H1 (cell line): ENCODE data around the gene NECTIN2. TPM values are rescaled to one million over a fixed set of nuclear protein-coding genes. Genes with fewer than 3 reads are reported as not detected.

Source experiments
- RNF2 ChIP-seq: fragments of 200-900, 300-1000 bp; sonication (generic); IDR thresholded peaks from 2 replicates; pipeline ENCODE4 v1.7.1; 2016; ENCODE audit warnings: borderline replicate concordance, low read depth, mild to moderate bottlenecking, antibody characterized with exemption, low read length; ENCODE audit not compliant: poor library complexity, severe bottlenecking; ENCODE audit errors: missing control alignments
- SP4 ChIP-seq: IDR thresholded peaks from 2 replicates; pipeline ENCODE4 v1.6.1; 2012; ENCODE audit warnings: low read length, inconsistent platforms
- polyA plus RNA-seq, 7 experiments: library from polyadenylated mRNA; depleted of rRNA in 3 of 7; stranded (reverse) in 5 of 7; unstranded in 2 of 7; fragments of >200 nt in 5 of 7; fragments of 200-250 nt in 2 of 7; gene quantifications; 1 replicate in 5 of 7; 2 replicates in 1 of 7; 4 replicates in 1 of 7; pipeline versions ENCODE4 v1.2.1 to v1.2.3, GENCODE V29; 2011 to 2013; ENCODE audit warnings: missing spikeins in 2 of 7, mixed read lengths in 2 of 7
- total RNA-seq: library from RNA; stranded (reverse); fragmentation: NEBNext Ultra II Directional; extraction: Animal tissue kit (Norgen Biotek cat#: 25700); gene quantifications from 2 replicates; pipeline ENCODE4 v1.2.1, GENCODE V29; 2021

NECTIN2 gene
- total and polyA plus RNA-seq, 2 of the 8 experiments (the other 6 are each of a cell fraction or from before 2014, with no cell fraction given): 184 to 237 TPM

- TF ChIP-seq RNF2 (no peak), SP4 (no peak)
These were observed 84.0 kb downstream of the NECTIN2 start (continued) for GRCh38 chr19:44930088-44930487.
